ENCODE results near the gene SOX9.
"Not testable (repeated sequence)": the region's sequence is repeated elsewhere in the genome, so short reads cannot be mapped to it uniquely, and the experiment has no call there.

Gene SOX9

DNA sequence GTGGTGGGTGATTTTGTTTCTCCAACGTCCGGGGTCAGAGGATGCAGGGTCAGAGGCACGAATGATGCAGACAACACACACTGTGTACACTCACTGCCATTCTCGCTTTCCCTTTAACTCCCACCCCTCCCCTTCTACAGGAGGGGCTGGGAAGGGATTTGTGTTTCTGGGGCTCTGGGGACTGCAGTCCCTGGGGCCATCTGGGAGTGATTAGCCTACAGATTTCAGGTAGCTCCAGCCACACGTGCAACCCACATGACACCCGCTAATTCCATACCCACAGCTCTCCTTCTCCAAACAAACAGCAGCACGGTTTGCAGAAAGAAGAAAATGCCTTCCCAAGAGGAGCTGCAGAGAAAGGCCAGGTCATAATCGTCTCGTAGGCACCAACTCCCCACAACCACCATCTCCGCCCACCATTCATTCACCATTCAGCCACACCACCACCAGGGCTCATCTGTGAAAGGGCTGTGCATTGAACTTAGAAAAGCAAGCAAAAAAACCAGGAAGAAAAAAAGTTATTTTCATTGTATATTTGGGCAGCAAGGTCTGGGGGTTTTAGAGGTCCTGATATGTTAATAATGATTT, 9.4 kb upstream of the SOX9 start:
- DNase-seq (ENCODE audit: low read depth): no peak

- DNase-seq (ENCODE audit: low read depth): not testable (repeated sequence)
These were observed 8.9 kb upstream of the SOX9 start for GRCh38 chr17:72111926-72112325.

- no peak for DNase-seq (ENCODE audit: low read depth)
These were observed 7.1 kb upstream of the SOX9 start for GRCh38 chr17:72113751-72114150.

GRCh38 chr17:72115781-72116525, 4.9 kb upstream of the SOX9 start:
- DNase-seq (ENCODE audit: low read depth): no peak

DNA sequence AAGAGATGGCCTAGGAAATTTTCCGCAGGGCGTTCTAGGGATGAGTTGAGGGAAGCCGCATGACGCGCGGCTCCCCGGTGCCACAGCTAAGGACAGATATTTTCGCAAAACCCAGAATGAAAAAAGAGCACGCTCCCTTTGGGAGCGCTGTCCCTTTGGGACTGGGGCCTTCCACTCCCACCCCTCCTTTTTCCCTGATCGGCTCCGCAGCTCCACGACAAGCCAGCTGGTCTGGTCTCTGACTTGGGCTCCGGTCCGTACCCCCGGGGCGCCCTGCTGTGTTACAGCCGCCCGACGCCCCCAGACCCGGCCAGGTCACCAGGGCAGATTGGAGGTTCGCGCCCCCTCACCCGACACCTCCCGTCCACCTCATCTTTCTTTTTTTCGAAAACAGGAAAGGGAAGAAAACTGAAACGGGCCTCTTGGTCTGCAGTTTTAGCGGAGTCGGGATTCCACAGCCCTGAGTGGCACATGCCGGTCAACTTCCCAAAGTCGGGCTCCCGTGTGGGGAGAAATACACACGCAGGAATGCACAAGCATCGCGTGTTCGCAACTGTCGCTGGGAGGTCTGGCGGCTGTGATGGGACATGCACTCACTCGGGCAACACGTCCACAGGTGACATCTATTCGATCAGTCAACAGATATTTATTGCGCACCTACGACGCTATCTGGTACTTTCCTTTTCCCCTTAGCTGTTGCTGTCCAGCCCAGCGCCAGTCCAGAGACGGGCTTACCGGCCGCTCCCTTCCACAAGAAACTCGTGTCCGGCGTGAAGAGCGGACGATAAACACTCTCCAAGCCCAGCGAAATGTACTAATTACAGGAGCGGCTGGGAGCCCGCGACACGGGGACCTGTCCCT, 3.9 kb upstream of the SOX9 start:
- no peak for DNase-seq (ENCODE audit: low read depth)

DNA sequence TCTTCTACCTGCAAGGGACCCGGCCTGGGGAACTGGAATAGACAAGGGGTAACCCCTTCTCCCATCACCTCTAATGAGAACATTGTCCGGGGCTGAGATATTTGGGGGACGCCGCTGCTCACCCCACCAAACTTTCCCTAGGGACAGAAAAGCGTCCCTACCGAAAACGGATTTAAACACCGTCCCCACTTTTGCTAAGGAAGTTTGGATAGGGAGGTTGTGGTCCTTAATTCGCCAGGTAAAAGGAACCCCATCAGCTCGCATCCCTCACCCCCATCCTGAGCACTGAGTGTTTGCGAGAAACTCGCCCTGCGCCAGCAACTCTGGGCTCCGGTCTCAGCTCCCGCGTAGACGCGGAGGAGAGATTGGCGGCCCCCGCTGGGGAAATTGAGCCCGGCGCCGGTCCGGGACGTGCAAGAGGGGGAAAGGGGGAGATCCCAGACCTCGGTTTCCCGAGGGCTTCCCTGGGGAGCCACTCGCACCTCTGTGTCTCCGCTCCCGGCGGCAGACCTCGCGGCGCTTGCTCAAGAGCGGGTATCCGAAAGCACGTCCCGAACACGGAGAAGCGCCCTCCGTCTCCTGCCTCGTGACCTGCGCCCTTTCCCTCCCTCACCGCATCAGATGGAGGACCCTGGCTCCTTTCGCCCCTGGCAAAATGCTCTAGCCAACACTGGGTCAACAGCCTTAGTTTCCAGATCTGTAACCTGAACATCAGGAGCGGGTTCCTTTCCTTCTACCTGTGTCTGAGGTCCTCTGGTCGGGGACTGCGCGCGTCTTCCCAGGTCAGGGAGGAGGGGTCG, 3.1 kb upstream of the SOX9 start:
- DNase-seq (ENCODE audit: low read depth): no peak

DNA sequence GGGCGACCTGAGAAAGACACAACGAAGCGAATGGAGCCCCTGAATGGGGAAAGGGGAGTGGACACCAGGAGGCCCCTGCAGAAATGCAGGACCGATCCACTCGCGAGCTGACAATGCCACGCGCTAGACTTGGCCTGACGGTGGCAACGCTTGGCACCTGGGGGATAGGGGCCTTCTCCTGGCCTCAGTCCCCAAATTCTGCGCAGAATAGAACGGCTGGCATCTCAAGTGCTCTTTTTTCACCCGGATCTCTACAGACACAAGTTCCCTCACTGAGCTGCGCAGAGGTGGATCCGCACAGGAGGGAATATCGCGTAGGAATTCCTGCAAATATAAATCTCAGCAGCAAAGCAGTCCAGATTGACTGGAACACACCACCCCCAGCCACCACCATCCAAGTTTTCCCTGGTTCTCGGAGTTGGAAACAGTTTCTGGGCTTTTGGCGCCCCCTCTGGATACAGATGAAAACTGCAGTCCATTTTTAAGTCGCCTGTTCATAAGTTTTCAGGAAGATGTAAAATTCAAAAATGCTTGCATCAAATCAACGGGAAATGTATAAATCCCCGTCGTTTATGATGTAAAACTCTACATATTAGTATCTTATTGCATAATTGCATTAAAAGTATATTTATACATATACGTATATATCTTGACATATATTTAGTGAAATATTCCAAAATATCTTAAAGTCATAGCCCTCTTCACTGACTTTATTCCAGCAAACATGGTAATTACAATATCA, 2.3 kb upstream of the SOX9 start:
- DNase-seq (ENCODE audit: low read depth): no peak

GRCh38 chr17:72119077-72119872, 1.5 kb upstream of the SOX9 start:
- DNase-seq (ENCODE audit: low read depth): no peak

DNA sequence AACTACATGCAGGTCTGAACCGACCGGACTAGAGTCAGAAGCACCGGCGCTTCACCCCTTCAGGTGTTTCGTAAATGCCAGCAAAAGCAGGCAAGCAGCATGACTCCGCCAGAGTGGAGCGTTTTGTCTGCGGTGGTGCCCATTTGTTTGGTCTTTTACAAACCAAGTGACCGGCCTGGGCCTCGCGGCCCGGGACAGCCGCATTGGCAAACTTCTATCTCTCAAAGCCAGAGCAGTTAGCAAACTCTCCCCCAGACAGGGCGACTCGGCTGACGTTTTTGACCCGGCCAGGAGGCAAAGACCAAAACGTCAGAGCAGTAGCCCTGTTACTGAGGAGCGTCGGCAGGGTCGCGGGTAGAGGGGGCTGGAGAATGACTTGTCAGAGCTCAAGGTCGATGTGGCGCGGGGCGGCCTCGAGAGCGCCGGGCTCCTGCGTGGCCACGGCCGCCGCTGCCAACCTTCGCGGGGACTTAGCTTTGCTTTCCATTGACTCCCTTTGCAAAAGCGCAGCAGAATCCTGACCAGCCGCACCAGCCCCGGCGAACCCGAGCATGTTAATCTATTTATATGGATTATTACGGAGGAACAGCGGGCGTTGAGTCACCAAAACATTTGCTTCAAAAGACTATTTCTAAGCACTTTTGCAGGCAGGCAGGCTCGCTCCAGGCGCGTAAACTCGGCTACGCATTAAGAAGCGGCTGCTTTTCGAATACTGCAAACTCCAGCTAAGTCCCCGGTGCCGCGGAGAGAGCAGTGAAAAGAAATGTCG, 763 bp upstream of the SOX9 start:
- DNase-seq (ENCODE audit: low read depth): no peak

DNA sequence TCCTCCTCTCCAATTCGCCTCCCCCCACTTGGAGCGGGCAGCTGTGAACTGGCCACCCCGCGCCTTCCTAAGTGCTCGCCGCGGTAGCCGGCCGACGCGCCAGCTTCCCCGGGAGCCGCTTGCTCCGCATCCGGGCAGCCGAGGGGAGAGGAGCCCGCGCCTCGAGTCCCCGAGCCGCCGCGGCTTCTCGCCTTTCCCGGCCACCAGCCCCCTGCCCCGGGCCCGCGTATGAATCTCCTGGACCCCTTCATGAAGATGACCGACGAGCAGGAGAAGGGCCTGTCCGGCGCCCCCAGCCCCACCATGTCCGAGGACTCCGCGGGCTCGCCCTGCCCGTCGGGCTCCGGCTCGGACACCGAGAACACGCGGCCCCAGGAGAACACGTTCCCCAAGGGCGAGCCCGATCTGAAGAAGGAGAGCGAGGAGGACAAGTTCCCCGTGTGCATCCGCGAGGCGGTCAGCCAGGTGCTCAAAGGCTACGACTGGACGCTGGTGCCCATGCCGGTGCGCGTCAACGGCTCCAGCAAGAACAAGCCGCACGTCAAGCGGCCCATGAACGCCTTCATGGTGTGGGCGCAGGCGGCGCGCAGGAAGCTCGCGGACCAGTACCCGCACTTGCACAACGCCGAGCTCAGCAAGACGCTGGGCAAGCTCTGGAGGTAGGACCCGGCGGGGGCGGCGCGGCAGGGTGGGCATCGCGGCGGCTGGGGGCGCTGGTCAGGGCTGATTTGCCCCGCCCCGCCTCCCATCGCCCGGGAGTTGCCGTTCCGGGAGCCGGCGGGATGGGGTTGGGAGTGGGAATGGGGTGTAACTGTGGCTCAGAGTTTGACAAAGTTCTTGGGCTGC, 567 bp downstream of the SOX9 start:
- no peak for DNase-seq (ENCODE audit: low read depth)

DNA sequence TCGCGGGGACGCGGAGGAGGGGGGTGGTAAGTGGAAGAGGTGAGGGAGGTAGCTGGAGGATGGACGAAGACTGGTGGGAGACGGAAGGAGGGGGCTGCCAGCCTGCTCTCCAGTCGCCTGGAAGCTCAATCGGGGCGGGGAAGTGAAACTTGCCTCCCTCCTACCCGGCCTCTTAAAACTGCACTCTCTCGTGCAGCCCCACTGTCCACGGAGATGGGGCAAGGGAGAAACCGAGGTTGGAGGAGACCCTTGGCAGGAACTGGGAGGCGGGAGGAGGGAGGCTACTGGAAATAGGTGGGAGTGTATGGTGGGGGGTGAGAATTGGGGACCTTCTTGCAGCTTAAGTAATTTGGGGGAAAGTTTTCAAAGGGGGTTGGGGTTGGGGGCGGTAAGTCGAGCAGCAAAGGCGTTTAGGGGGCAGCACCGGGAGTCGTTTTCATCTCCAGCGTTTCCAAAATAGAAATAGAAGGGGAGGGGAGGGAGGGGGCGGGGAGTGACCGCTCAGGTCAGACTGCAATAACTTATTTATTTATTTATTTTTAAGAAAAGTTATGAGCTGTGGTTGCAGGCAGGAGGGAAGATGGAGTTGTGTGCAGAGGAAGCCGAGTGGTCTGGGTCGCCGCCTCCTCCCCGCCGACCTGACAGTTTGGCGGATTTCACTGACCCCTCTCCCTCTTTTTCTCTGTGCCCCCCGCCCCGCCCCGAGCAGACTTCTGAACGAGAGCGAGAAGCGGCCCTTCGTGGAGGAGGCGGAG, 1.4 kb downstream of the SOX9 start:
- DNase-seq (ENCODE audit: low read depth): no peak

DNA sequence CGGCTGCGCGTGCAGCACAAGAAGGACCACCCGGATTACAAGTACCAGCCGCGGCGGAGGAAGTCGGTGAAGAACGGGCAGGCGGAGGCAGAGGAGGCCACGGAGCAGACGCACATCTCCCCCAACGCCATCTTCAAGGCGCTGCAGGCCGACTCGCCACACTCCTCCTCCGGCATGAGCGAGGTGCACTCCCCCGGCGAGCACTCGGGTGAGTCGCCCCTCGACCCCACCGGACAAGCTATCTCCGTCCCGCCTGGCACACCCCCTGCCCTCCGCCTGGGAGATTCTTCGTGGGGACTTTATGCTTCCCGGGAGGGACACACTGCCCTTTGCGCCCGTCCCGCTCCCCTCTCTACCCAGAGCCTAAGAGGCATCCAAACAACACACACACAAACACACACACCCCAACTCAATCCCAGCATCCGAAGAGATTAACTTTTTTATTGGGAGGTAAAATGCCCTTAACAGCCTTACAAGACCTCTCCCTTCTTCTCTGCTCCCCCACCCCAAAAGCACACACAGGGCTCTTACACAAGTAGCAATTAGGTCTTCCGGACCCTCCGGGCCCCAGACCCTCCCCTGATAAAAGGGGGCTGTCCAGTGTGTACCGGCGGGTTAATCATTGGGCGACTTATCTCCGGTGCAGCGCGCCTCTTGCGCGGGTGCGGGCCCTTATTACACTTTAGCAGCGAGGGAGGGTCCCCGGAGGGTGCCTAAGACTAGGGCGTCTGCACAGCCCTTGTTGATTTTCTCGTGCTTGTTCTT, 2.1 kb downstream of the SOX9 start:
- no peak for DNase-seq (ENCODE audit: low read depth)

DNA sequence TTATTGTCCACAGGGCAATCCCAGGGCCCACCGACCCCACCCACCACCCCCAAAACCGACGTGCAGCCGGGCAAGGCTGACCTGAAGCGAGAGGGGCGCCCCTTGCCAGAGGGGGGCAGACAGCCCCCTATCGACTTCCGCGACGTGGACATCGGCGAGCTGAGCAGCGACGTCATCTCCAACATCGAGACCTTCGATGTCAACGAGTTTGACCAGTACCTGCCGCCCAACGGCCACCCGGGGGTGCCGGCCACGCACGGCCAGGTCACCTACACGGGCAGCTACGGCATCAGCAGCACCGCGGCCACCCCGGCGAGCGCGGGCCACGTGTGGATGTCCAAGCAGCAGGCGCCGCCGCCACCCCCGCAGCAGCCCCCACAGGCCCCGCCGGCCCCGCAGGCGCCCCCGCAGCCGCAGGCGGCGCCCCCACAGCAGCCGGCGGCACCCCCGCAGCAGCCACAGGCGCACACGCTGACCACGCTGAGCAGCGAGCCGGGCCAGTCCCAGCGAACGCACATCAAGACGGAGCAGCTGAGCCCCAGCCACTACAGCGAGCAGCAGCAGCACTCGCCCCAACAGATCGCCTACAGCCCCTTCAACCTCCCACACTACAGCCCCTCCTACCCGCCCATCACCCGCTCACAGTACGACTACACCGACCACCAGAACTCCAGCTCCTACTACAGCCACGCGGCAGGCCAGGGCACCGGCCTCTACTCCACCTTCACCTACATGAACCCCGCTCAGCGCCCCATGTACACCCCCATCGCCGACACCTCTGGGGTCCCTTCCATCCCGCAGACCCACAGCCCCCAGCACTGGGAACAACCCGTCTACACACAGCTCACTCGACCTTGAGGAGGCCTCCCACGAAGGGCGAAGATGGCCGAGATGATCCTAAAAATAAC, 3.0 kb downstream of the SOX9 start:
- DNase-seq (ENCODE audit: low read depth): no peak

- no peak for DNase-seq (ENCODE audit: low read depth)
These were observed 3.6 kb downstream of the SOX9 start for GRCh38 chr17:72124438-72124775.

DNA sequence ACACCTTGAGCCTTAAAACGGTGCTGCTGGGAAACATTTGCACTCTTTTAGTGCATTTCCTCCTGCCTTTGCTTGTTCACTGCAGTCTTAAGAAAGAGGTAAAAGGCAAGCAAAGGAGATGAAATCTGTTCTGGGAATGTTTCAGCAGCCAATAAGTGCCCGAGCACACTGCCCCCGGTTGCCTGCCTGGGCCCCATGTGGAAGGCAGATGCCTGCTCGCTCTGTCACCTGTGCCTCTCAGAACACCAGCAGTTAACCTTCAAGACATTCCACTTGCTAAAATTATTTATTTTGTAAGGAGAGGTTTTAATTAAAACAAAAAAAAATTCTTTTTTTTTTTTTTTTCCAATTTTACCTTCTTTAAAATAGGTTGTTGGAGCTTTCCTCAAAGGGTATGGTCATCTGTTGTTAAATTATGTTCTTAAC, 4.4 kb downstream of the SOX9 start:
- no peak for DNase-seq (ENCODE audit: low read depth)

GRCh38 chr17:72125742-72126141, 4.9 kb downstream of the SOX9 start:
- no peak for DNase-seq (ENCODE audit: low read depth)
